GM19452 (cell line): ENCODE measurements around the gene TEX2.
"Not testable (repeated sequence)": the region's sequence is repeated elsewhere in the genome, so short reads cannot be mapped to it uniquely, and the experiment has no call there.

Source experiments
- ATAC-seq: cut with Tn5 transposase; IDR thresholded peaks from one replicate; pipeline ENCODE4 v1.9.1; 2021; ENCODE audit not compliant: unreplicated experiment

The TEX2 gene

DNA sequence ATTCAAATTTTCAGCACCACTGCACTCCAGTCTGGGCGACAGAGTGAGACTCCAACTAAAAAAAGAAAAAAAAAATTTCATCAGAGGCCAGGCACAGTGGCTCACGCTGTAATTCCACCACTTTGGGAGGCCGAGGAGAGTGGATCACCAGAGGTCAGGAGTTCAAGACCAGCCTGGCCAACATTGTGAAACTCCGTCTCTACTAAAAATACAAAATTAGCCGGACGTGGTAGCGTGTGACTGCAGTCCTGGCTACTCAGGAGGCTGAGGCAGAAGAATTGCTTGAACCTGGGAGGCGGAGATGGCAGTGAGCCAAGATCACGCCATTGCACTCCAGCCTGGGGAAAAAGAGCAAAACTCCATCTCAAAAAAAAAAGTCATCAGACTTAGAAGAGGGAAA lies 77.5 kb downstream of the TEX2 start:
- not testable (repeated sequence) for ATAC-seq

DNA sequence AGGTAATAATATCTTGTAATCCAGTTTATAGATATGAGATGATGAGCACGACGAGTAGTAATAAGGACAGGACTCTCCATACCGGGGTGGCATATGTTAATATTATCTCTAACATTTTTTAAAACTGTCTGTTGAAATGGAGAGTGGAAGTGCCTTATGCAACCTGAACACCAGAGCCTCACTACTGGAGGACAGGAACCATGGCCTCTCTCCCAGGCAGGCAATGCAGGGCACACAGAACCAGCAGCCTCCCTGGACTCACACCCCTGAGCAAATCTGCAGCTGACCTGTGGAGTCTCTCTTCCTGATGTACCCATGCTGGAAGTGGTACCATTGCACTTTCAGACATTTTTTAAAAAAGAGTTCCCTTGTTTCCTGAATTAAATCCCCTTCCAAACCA lies 78.0 kb downstream of the TEX2 start:
- ATAC-seq: no peak

GRCh38 chr17:64183815-64184214 lies 79.2 kb downstream of the TEX2 start:
- ATAC-seq: no peak

DNA sequence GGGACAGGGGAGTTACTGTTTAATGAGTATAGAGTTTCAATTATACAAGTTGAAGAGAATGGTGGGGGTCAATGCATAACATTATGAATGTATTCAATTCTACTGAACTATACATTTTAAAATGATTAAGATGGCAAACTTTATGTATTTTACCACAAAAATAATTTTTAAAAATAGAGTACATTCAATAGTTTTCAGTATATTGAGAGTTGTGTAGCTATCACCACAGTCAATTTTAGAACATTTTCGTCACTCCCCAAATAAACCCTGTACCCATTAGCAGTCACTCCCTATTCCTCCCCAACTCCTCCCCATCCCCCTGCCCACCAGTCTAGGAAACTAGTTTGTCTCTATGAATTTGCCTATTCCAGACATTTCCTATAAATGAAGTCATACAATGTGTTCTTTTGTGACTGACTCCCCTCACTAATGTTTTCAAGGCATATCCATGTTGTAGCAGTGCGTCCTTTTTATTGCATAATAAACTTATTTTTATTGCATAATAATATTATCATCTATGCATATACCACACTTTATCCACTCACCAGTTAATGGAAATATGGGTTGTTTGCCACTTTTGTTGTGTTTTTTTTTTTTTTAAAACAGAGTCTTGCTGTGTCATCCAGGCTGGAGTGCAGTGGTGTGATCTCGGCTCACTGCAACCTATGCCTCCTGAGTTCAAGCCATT lies 80.6 kb downstream of the TEX2 start:
- no peak for ATAC-seq

- ATAC-seq: no peak
Measured at GRCh38 chr17:64180089-64181073, 82.7 kb downstream of the TEX2 start.

DNA sequence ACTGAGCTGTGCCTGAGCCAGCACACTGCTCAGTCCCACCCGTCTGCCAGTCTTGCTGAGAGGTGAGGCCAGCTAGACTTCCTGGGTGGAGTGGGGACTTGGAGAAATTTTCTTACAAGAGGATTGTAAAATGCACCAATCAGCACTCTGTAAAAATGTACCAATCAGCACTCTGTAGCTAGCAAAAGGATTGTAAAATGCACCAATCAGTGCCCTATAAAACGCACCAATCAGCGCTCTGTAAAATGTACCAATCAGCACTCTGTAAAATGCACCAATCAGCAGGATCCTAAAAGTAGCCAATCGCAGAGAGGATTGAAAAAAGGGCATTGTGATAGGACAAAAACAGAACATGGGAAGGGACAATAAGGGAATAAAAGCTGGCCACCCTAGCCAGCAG lies 84.0 kb downstream of the TEX2 start:
- not testable (repeated sequence) for ATAC-seq

- ATAC-seq: no peak
Measured at GRCh38 chr17:64178011-64178825, 84.8 kb downstream of the TEX2 start.

GRCh38 chr17:64177311-64178010 lies 85.6 kb downstream of the TEX2 start:
- no peak for ATAC-seq

DNA sequence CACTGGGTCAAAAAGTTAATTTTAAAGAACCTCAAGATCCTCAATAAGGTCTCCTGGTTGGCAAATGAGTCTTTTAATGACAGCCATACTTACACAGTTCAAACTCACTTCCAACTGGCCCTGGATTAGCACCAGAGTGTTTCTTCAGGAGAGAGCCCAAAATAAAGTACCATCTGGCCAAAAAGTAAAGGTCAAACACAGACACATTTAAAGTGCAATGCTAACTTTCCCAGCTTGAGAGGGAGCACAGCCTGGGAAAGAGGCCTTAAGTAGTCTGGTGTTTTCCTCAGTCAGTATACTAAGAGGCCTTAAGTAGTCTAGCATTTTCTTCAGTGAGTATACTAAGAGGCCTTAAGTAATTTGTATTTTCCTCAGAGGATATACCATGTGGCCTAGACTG lies 86.5 kb downstream of the TEX2 start:
- ATAC-seq: no peak

- no peak for ATAC-seq
Measured at GRCh38 chr17:64174686-64175456, 88.2 kb downstream of the TEX2 start.

- ATAC-seq: no peak
Measured at GRCh38 chr17:64173646-64174045, 89.4 kb downstream of the TEX2 start.

GRCh38 chr17:64172510-64172909 lies 90.5 kb downstream of the TEX2 start:
- no peak for ATAC-seq

- ATAC-seq: no peak
Measured at GRCh38 chr17:64171041-64171440, 92.0 kb downstream of the TEX2 start.

DNA sequence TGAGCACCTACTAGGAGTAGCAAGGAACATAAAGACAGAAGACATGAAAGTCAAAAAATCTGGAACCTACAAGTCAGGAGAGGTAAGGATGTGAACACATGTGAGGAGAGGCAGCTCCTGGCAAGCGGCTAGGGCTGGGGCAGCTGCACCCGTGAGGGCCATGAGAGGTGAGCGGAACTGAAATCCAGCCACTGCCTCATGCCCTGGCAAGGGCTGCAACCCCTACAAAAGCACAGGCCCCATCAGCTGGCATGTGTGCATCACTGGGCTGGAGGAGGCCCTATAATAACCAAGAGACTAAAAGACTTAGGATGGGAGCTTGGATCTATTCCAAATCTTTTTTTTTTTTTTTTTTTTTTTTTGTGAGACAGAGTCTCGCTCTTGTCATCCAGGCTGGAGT lies 92.8 kb downstream of the TEX2 start:
- no peak for ATAC-seq

GRCh38 chr17:64167666-64168065 lies 95.4 kb downstream of the TEX2 start:
- not testable (repeated sequence) for ATAC-seq

DNA sequence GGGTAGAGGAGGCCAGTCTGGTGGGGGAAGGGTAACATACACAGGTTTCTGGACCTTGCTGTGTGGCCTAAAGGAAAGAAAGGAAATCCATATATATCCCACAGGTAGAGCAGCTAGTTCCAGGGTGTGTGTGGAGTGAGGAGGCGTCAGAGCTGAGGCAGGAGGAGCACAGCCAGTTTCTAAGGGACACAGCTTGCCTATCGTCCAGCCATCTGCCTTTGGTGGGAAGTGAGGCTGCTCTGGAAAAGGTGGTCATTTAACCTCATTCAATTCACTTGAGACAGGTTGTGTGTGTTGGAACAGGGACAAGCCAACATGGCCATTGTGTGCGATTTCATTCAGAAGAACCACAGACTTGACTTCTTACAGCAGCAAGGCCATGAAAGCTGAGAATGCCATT lies 96.2 kb downstream of the TEX2 start:
- ATAC-seq: no peak

DNA sequence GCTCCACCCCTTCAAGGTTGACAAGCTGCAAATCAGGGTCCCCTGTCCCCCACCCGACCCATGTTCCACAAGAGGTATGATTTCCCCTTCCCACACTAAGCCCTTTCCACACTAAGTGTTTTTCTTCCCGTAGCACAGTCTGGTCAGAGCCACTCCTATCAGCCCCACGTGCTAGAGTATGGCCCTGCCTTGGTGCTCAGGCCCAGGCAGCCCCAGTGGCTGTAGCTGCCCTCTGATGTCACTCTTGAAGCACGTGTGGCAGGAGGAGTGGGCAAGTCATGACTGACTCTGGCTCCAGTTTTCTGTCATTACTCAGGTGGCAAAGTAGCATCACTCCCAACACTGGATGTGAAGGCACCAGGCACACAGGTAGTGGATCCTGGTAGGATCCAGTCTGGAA lies 97.7 kb downstream of the TEX2 start:
- ATAC-seq: no peak

DNA sequence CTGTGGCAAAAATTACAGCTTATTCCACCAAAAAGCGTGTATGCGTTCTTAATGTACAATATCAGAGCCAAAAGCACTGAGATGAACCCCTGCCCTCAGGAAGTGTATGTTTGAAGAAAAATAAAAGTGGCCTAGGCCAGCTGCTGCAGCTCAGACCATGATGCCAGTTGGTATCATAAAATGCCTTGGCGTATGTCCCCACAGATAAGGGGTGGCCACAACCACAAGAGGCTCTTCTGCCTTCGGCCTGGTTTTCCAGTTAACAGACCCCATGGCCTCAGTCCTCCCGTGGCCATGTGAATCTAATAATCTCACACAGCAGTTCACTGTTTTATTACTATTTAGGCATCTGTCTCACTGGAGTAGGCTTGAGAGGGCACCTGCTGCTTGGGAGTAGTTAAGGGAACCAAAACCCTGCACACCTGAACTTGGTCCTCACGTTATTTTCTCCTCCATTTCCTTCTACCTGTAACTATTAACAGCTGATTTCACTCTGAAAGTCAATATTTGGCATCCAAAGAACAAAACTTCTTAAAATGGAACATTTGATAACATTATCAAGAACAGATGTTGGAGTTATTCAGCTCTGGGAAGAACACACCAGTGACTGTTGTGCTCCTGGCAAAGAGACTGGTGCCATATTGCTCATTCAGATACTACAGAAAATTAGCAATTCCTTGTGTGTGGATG lies 98.3 kb downstream of the TEX2 start:
- no peak for ATAC-seq

- no peak for ATAC-seq
Measured at GRCh38 chr17:64163468-64163867, 99.6 kb downstream of the TEX2 start.
